CD4-positive, CD25-positive, alpha-beta regulatory T cell (primary cell): Measurements from ENCODE around the gene KRTAP9-8. TPM values are rescaled to one million over a fixed set of nuclear protein-coding genes. Genes with fewer than 3 reads are reported as not detected.
"Not testable (repeated sequence)": the region's sequence is repeated elsewhere in the genome, so short reads cannot be mapped to it uniquely, and the experiment has no call there.

Experiments
- ATAC-seq, 2 donors: fragments of 150-1000 bp; cut with Tn5 transposase; one replicate each; pipeline ENCODE4 v1.10.0; 2021; ENCODE audit warnings: low read depth in 2 of 2, moderate number of reproducible peaks in 2 of 2, moderate library complexity in 1 of 2
- DNase-seq, 3 donors: peaks; one replicate each; pipeline versions ENCODE4 v3.0.0 to v3.0.0-alpha.2; 2012 to 2022; ENCODE audit warnings: mixed read lengths in 1 of 3
- H3K27ac ChIP-seq: one replicate; pipeline ENCODE4 v1.7.0; 2013; ENCODE audit warnings: mild to moderate bottlenecking, low read length; ENCODE audit not compliant: insufficient read depth, poor library complexity, severe bottlenecking
- H3K27me3 ChIP-seq: one replicate; pipeline ENCODE4 v1.7.0; 2013; ENCODE audit warnings: low read length; ENCODE audit not compliant: control insufficient read depth, insufficient read depth
- H3K36me3 ChIP-seq: one replicate; pipeline ENCODE4 v1.7.0; 2013; ENCODE audit warnings: mild to moderate bottlenecking, low read length, moderate library complexity; ENCODE audit not compliant: control insufficient read depth, insufficient read depth
- H3K4me1 ChIP-seq: 2 replicates; pipeline ENCODE4 v1.7.0; 2013; ENCODE audit warnings: mild to moderate bottlenecking, low read length; ENCODE audit not compliant: insufficient read depth, control insufficient read depth, poor library complexity, severe bottlenecking
- H3K4me3 ChIP-seq: one replicate; pipeline ENCODE4 v1.7.0; 2013; ENCODE audit warnings: low read depth, mild to moderate bottlenecking, low read length, moderate library complexity
- H3K9me3 ChIP-seq, 2 experiments: 1 replicate in 1 of 2; 2 replicates in 1 of 2; pipeline ENCODE4 v1.7.0; 2013; ENCODE audit warnings: low read length in 2 of 2, mild to moderate bottlenecking in 1 of 2, moderate library complexity in 1 of 2; ENCODE audit not compliant: control insufficient read depth in 2 of 2
- H3K27ac Mint-ChIP-seq, 3 donors: one replicate each; pipeline ENCODE4 v1.8.0; 2020 to 2022; ENCODE audit warnings: mild to moderate bottlenecking in 3 of 3, mixed read lengths in 3 of 3, moderate library complexity in 2 of 3
- H3K27me3 Mint-ChIP-seq: one replicate; pipeline ENCODE4 v1.8.0; 2022; ENCODE audit warnings: mild to moderate bottlenecking, mixed read lengths
- H3K36me3 Mint-ChIP-seq: one replicate; pipeline ENCODE4 v1.8.0; 2020; ENCODE audit warnings: mixed read lengths
- H3K4me1 Mint-ChIP-seq, 4 donors: one replicate each; pipeline ENCODE4 v1.8.0; 2020 to 2022; ENCODE audit warnings: mixed read lengths in 4 of 4, mild to moderate bottlenecking in 1 of 4
- H3K4me3 Mint-ChIP-seq, 4 donors: one replicate each; pipeline ENCODE4 v1.8.0; 2020 to 2022; ENCODE audit warnings: mild to moderate bottlenecking in 4 of 4, mixed read lengths in 4 of 4, moderate library complexity in 3 of 4
- H3K9me3 Mint-ChIP-seq, 7 donors: one replicate each; pipeline ENCODE4 v1.8.0; 2020 to 2022; ENCODE audit warnings: mixed read lengths in 7 of 7, mild to moderate bottlenecking in 3 of 7, moderate library complexity in 2 of 7
- polyA plus RNA-seq, 4 donors: library from polyadenylated mRNA; unstranded; fragments of 300-500 nt; fragmentation: Illumina TruSeq; gene quantifications; one replicate each; pipeline ENCODE4 v1.2.3, GENCODE V29; 2021
- total RNA-seq: library from RNA; stranded (reverse); gene quantifications from one replicate; pipeline ENCODE4 v1.2.3, GENCODE V29; 2022

KRTAP9-8 gene
- not detected for total RNA-seq
- not detected for polyA plus RNA-seq

DNA sequence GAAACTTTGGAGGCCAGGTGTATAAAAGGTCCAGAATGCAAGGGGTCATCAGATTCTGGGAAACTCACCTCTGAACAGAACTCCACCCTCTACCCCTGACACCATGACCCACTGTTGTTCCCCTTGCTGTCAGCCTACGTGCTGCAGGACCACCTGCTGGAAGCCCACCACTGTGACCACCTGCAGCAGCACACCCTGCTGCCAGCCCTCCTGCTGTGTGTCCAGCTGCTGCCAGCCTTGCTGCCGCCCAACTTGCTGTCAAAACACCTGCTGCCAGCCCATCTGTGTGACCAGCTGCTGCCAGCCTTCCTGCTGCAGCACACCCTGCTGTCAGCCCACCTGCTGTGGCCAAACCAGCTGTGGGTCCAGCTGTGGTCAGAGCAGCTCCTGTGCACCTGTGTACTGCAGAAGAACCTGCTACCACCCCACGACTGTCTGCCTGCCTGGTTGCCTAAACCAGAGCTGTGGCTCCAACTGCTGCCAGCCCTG is at the start of gene KRTAP9-8:
KRTAP9-8 (plus strand) TSS at position 51 of the 489 bp plus-strand sequence; CDS start at position 104, 53 bp downstream.
- not testable (repeated sequence) for H3K4me1 Mint-ChIP-seq, H3K27ac ChIP-seq, DNase-seq, H3K36me3 ChIP-seq, H3K9me3 ChIP-seq, H3K36me3 Mint-ChIP-seq, H3K4me3 ChIP-seq, H3K27me3 ChIP-seq, ATAC-seq, H3K9me3 Mint-ChIP-seq, H3K4me1 ChIP-seq, H3K27ac Mint-ChIP-seq, H3K4me3 Mint-ChIP-seq
- H3K27me3 Mint-ChIP-seq: peaks cover 46% of the 10 kb centered on the region

- not testable (repeated sequence) for H3K9me3 Mint-ChIP-seq, H3K4me3 ChIP-seq, ATAC-seq, DNase-seq, H3K27ac ChIP-seq, H3K36me3 ChIP-seq, H3K4me3 Mint-ChIP-seq, H3K4me1 ChIP-seq, H3K36me3 Mint-ChIP-seq, H3K9me3 ChIP-seq, H3K4me1 Mint-ChIP-seq
- peaks cover 15% of the 10 kb centered on the region for H3K27me3 ChIP-seq
- peak within 1 kb of the TSS in 1 of 3 donors; percentile 48 for H3K27ac Mint-ChIP-seq
- peaks cover 24% of the 10 kb centered on the region for H3K27me3 Mint-ChIP-seq
Measured at GRCh38 chr17:41189837-41190318, 47.9 kb upstream of the KRTAP9-8 start, which contains the start of gene KRTAP9-1. Gene KRTAP9-1 (plus strand): TSS chr17:41189887. CDS start chr17:41189887, 0 bp downstream.

- Mint-ChIP-seq H3K36me3 (no peaks in the 10 kb centered on the region), H3K4me1 (no peaks in the 10 kb centered on the region), H3K4me3 (no peak overlapping the region), H3K27ac (no peak overlapping the region), H3K9me3 (peaks cover 0 to 3% (median 0%) of the 10 kb centered on the region in 7 donors), H3K27me3 (peaks cover 24% of the 10 kb centered on the region)
- no peak for DNase-seq
- ATAC-seq: no peak
- Histone ChIP-seq H3K4me1 (no peaks in the 10 kb centered on the region), H3K9me3 (no peaks in the 10 kb centered on the region), H3K4me3 (no peak overlapping the region), H3K36me3 (no peaks in the 10 kb centered on the region), H3K27me3 (peaks cover 15% of the 10 kb centered on the region), H3K27ac (no peak overlapping the region)
Measured at GRCh38 chr17:41190328-41190727, 47.5 kb upstream of the KRTAP9-8 start.

DNA sequence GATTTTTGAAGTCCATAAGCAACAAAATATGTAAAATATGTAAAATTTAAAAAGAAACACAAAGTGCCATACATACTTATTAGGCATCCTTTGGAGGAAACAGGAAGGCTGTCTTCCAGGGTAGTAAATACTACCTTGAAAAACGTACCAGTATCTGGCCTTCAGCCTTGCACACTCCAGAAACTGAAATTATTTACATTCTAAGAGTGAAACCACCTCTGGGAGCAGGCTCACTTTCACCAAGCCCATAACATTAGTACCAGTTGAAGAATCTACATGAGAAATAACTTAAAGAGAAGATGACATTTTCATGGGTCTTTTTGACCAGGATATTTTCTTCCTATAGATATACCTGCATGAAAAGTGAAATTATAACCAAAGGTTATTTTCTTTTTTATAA is 41.7 kb upstream of the KRTAP9-8 start:
- DNase-seq (no peak), ATAC-seq (no peak)
- no peak overlapping the region for H3K4me3 Mint-ChIP-seq
- Histone ChIP-seq H3K27me3 (peaks cover 5% of the 10 kb centered on the region), H3K4me3 (no peak overlapping the region), H3K4me1 (no peaks in the 10 kb centered on the region), H3K9me3 (no peaks in the 10 kb centered on the region), H3K36me3 (no peaks in the 10 kb centered on the region), H3K27ac (no peak overlapping the region)
- peaks cover 11% of the 10 kb centered on the region for H3K27me3 Mint-ChIP-seq
- no peak overlapping the region for H3K27ac Mint-ChIP-seq
- peaks cover 0 to 8% (median 0%) of the 10 kb centered on the region in 7 donors for H3K9me3 Mint-ChIP-seq
- H3K4me1 Mint-ChIP-seq: no peaks in the 10 kb centered on the region
- no peaks in the 10 kb centered on the region for H3K36me3 Mint-ChIP-seq

DNA sequence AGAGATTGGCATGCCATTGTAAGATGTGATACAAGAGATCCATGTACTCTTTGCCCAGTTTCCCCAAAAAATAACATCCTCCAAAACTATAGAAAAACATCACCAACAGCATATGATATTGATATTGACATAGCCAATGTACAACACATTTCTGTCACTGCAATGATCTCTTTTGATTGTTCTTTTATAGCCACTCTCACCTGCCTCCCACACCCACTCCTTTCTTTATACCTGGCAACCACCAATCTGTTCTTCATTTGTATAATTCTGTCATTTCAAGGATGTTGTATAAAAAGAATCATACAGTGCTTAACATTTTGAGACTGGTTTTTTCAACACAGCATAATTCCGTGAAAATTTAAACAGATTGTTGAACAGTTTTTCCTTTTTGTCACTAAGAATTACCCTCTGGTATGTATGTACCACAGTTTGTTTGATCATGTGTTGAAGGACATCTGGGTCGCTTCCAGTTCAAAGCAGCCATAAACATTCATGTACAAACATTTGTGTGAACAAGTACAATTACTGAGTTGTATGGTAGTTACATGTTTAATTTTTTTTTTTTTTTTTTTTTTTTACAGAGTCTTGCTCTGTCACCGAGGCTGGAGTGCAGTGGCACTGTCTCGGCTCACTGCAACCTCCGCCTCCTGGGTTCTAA is 38.2 kb upstream of the KRTAP9-8 start:
- no peaks in the 10 kb centered on the region for H3K9me3 ChIP-seq
- no peaks in the 10 kb centered on the region for H3K27me3 ChIP-seq
- no peaks in the 10 kb centered on the region for H3K4me1 ChIP-seq
- H3K27ac ChIP-seq: no peak overlapping the region
- no peaks in the 10 kb centered on the region for H3K36me3 ChIP-seq
- ATAC-seq (no peak), DNase-seq (no peak)
- no peak overlapping the region for H3K4me3 ChIP-seq
- no peaks in the 10 kb centered on the region for H3K36me3 Mint-ChIP-seq
- no peak overlapping the region for H3K4me3 Mint-ChIP-seq
- peaks cover 0 to 4% (median 0%) of the 10 kb centered on the region in 7 donors for H3K9me3 Mint-ChIP-seq
- no peaks in the 10 kb centered on the region for H3K27me3 Mint-ChIP-seq
- H3K4me1 Mint-ChIP-seq: no peaks in the 10 kb centered on the region
- H3K27ac Mint-ChIP-seq: no peak overlapping the region

DNA sequence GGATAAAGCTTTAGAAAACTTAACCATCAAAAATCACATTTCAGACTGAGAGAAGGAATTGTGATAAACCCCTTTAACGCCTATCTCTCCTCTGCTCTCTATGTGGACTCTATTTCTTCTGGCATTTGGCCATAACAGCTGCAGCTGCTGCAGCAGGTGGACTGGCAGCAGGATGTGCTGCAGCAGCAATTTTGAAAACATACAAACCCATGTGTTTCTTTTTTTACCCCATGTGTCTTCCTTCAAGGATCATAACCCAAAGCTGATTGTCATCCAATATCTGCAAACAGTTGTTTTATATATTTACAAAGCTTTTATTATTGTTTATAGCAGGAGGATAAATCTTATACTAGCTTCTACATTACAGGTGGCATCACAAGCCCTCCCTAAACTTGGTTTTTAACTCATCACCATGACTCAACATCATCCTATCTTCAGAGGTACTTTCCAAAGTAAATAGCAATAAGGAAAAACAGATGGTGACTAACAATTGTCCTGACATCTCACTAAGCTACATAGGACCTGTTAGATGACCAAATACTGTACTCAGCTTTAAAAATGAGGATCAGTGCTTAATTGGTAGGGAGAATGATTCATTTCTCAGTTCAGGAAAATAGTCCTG is 25.8 kb upstream of the KRTAP9-8 start:
- Mint-ChIP-seq H3K27ac (peak overlapping the region in 1 of 3 donors; percentile 52), H3K4me1 (peaks cover 0 to 2% (median under 1%) of the 10 kb centered on the region in 4 donors), H3K27me3 (peaks cover 36% of the 10 kb centered on the region), H3K9me3 (peaks cover 0 to 7% (median 0%) of the 10 kb centered on the region in 7 donors), H3K4me3 (no peak overlapping the region), H3K36me3 (no peaks in the 10 kb centered on the region)
- Histone ChIP-seq H3K27me3 (peaks cover 17% of the 10 kb centered on the region), H3K36me3 (no peaks in the 10 kb centered on the region), H3K9me3 (no peaks in the 10 kb centered on the region), H3K27ac (no peak overlapping the region), H3K4me1 (no peaks in the 10 kb centered on the region), H3K4me3 (no peak overlapping the region)
- DNase-seq (no peak), ATAC-seq (no peak)

- peaks cover 0 to 8% (median 0%) of the 10 kb centered on the region in 7 donors for H3K9me3 Mint-ChIP-seq
- no peak overlapping the region for H3K4me3 ChIP-seq
- peaks cover 0 to 2% (median under 1%) of the 10 kb centered on the region in 4 donors for H3K4me1 Mint-ChIP-seq
- no peak for ATAC-seq
- H3K9me3 ChIP-seq: no peaks in the 10 kb centered on the region
- peaks cover 39% of the 10 kb centered on the region for H3K27me3 Mint-ChIP-seq
- H3K27ac ChIP-seq: no peak overlapping the region
- H3K36me3 Mint-ChIP-seq: no peaks in the 10 kb centered on the region
- no peak for DNase-seq
- H3K27me3 ChIP-seq: peaks cover 15% of the 10 kb centered on the region
- H3K27ac Mint-ChIP-seq: peak overlapping the region in 1 of 3 donors; percentile 63
- H3K4me3 Mint-ChIP-seq: no peak overlapping the region
- no peaks in the 10 kb centered on the region for H3K4me1 ChIP-seq
- H3K36me3 ChIP-seq: no peaks in the 10 kb centered on the region
Measured at GRCh38 chr17:41212524-41213169, 25.2 kb upstream of the KRTAP9-8 start.
